Measurements from ENCODE around the gene C12orf60.

The C12orf60 gene

DNA sequence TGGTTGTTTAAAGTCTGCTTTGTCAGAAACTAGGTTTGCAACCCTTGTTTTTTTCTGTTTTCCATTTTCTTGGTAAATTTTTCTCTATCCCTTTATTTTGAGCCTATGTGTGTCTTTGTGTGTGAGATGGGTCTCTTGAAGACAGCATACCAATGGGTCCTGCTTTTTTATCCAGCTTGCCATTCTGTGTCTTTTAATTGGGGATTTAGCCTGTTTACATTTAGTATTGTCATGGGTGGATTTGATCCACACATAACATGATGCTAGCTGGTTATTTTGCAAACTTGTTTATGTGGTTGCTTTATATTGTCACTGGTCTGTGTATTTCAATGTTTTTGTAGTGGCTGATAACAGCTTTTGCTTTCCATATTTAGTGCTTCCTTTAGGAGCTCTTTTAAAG lies 57.0 kb downstream of the C12orf60 start:
- H3K36me3 ChIP-seq (ENCODE audit: control insufficient read depth, insufficient read depth, low read length): no peaks in the 10 kb centered on the region
- no peaks in the 10 kb centered on the region for H3K4me1 ChIP-seq (ENCODE audit: control insufficient read depth, insufficient read depth, low read length)
- no peaks in the 10 kb centered on the region for H3K27me3 ChIP-seq (ENCODE audit: control insufficient read depth, insufficient read depth, low read length)
- no peaks in the 10 kb centered on the region for H3K9me3 ChIP-seq (ENCODE audit: control insufficient read depth, low read length)
- H3K4me3 ChIP-seq (ENCODE audit: low read length): no peak overlapping the region
- no peak overlapping the region for H3K9ac ChIP-seq (ENCODE audit: low read length)

- Histone ChIP-seq H3K36me3 (ENCODE audit: control insufficient read depth, insufficient read depth, low read length) (no peaks in the 10 kb centered on the region), H3K4me3 (ENCODE audit: low read length) (no peak overlapping the region), H3K9me3 (ENCODE audit: control insufficient read depth, low read length) (no peaks in the 10 kb centered on the region), H3K9ac (ENCODE audit: low read length) (no peak overlapping the region), H3K27me3 (ENCODE audit: control insufficient read depth, insufficient read depth, low read length) (no peaks in the 10 kb centered on the region), H3K4me1 (ENCODE audit: control insufficient read depth, insufficient read depth, low read length) (peaks cover 6% of the 10 kb centered on the region)
These were observed 65.5 kb downstream of the C12orf60 start for GRCh38 chr12:14868916-14869506.

- Histone ChIP-seq H3K9me3 (ENCODE audit: control insufficient read depth, low read length) (no peaks in the 10 kb centered on the region), H3K9ac (ENCODE audit: low read length) (no peak overlapping the region), H3K4me3 (ENCODE audit: low read length) (no peak overlapping the region), H3K36me3 (ENCODE audit: control insufficient read depth, insufficient read depth, low read length) (no peaks in the 10 kb centered on the region), H3K27me3 (ENCODE audit: control insufficient read depth, insufficient read depth, low read length) (no peaks in the 10 kb centered on the region), H3K4me1 (ENCODE audit: control insufficient read depth, insufficient read depth, low read length) (peaks cover 6% of the 10 kb centered on the region)
These were observed 67.8 kb downstream of the C12orf60 start for GRCh38 chr12:14871247-14871646.

DNA sequence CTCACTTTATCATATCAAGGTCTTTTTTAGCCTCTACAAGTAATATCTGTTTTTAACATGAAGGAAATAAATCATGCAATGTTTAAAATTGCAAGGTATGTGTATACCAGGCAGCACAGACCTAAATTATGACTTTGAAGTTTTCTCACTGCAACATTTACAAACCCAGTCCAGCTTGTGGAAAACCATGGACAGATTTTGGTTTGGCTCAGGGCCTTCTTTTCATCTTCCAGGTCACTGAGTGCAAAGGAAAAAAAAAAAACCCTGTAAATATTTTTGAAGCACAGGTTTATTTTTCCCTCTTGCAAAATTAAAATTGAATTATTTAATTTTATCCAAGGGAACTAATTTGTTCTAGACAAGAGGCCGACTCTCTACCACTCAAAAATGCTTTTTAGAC lies 68.4 kb downstream of the C12orf60 start:
- peaks cover 6% of the 10 kb centered on the region for H3K4me1 ChIP-seq (ENCODE audit: control insufficient read depth, insufficient read depth, low read length)
- no peaks in the 10 kb centered on the region for H3K36me3 ChIP-seq (ENCODE audit: control insufficient read depth, insufficient read depth, low read length)
- no peak overlapping the region for H3K9ac ChIP-seq (ENCODE audit: low read length)
- H3K9me3 ChIP-seq (ENCODE audit: control insufficient read depth, low read length): no peaks in the 10 kb centered on the region
- no peaks in the 10 kb centered on the region for H3K27me3 ChIP-seq (ENCODE audit: control insufficient read depth, insufficient read depth, low read length)
- H3K4me3 ChIP-seq (ENCODE audit: low read length): no peak overlapping the region

DNA sequence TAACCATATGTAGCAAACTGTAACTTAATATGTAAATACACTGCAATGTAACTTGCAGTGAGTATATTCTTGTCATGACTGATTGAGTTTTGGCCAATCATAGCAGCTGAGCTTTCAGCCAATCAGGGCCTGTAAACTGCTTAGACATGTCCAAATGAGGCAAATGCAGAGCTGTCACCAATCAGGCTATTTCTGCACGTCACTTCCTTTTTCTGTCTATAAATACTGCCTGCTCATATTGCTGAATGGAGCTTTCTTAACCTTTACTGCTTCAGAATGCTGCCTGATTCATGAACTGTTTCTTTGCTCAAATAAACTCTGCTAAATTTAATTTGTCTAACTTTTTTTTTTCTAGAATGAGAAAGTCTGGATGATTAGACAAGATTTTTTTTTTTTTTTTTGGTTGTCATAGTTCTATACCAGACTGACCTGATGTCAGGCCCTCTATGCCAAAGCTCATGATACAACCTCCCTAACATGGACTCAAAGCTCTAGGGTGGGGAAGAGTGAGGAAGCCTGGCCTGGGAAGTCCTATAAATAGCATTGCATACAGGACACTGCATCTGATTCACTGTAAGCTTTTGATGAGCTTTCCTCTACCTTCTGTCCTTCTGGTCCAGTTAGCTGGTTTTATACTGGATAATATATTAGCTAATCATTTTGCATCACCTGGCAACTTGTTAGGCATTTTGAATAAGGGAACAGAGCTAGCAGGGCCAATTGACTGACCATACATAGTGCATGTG lies 70.1 kb downstream of the C12orf60 start:
- no peaks in the 10 kb centered on the region for H3K27me3 ChIP-seq (ENCODE audit: control insufficient read depth, insufficient read depth, low read length)
- H3K4me3 ChIP-seq (ENCODE audit: low read length): no peak overlapping the region
- no peak overlapping the region for H3K9ac ChIP-seq (ENCODE audit: low read length)
- peaks cover 6% of the 10 kb centered on the region for H3K4me1 ChIP-seq (ENCODE audit: control insufficient read depth, insufficient read depth, low read length)
- H3K36me3 ChIP-seq (ENCODE audit: control insufficient read depth, insufficient read depth, low read length): no peaks in the 10 kb centered on the region
- H3K9me3 ChIP-seq (ENCODE audit: control insufficient read depth, low read length): no peaks in the 10 kb centered on the region

Measured in mucosa of stomach (tissue), 1 donor.